ENCODE results near the gene PLA2G10.
A peak's percentile ranks its signal among the peaks of the same experiment; 100 is the strongest.
"Not testable (repeated sequence)": the region's sequence is repeated elsewhere in the genome, so short reads cannot be mapped to it uniquely, and the experiment has no call there.

Gene PLA2G10

DNA sequence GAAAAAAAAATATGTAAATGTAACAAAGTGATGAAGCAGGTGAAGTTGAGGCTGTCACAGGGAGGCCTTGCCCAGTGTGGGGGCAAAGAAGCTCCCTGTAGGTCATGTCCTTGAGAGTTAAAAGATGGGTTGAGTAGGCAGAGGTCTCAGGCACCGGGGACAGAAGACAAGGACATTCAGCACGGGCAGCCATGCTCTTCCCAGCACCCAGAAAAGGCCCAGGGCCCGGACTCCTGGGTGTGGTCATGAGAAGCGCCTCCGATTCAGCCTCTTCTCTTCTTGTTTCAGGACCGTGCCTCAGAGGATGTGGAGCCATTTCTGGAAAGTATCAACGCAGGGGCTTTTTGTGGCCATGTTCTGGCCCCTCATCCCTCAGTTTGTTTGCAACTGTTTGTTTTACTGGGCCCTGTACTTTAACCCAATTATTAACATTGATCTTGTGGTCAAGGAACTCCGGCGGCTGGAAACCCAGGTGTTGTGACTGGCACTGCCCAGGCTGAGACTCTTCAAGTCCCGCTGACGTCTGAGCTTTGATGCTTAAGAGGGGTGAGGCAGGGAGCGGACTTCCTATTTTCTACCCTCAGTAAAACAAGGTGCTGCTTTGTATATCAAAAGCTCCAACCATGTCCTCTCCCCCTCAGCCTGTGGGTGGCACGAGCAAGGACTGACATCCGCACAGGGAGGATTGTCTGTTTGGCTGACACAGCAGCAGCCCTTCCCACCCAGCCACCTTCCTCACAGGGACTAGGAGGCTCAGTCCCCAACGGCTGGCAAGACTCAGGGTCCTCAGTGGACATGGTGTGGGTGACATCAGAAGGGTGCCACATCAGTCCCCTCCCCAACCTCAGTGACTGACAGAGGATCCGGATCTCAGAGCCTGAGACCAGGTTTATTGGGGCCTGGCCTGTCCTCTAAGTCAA, 26.5 kb downstream of the PLA2G10 start:
- DNase-seq (ENCODE audit: low read depth) = no peak

DNA sequence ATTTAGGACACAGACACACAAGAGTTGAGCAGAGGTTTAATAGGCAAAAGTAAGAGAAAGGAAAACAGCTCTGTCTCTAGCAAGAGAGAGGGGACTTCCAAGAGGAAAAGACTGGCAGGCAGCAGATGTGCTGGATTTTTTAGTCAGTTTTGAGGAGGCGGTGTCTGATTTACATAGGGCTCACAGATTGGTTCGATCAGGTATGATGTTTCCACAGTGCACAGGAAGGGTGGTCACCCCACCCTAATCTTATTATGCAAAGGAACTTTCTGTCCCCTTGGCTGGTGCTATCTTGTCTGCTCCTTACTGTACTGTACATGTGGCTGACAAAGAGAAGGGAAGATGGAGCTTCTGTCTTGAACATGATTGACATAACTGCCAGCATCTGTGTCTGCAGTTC, 36.0 kb downstream of the PLA2G10 start:
- DNase-seq (ENCODE audit: low read depth) = no peak

DNA sequence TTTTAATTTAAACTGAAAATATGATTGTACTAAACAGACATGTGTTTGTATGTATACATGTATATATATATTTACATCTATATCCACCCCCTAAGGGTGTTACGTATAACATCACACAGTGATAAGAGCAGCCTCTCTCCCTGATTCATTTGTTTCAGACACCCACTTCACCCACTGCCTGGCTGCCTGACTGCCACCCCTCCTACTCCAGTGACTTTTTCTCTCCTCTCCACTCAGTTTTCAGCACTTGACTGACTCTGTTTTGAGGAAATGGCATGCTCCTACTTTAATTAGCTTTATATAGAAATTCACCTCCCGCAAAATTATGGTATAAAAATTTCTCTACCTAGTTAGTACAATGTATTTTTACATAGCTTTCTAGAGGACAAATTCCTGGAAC, 41.4 kb downstream of the PLA2G10 start:
- DNase-seq (ENCODE audit: low read depth) = no peak

- DNase-seq (ENCODE audit: low read depth) = no peak
Measured at GRCh38 chr16:14650629-14651028, 43.5 kb downstream of the PLA2G10 start.

- DNase-seq (ENCODE audit: low read depth) = no peak
Measured at GRCh38 chr16:14649816-14650215, 44.3 kb downstream of the PLA2G10 start.

- no peak for DNase-seq (ENCODE audit: low read depth)
Measured at GRCh38 chr16:14641926-14642325, 52.2 kb downstream of the PLA2G10 start.

GRCh38 chr16:14641206-14641605, 52.9 kb downstream of the PLA2G10 start:
- DNase-seq (ENCODE audit: low read depth) = no peak

DNA sequence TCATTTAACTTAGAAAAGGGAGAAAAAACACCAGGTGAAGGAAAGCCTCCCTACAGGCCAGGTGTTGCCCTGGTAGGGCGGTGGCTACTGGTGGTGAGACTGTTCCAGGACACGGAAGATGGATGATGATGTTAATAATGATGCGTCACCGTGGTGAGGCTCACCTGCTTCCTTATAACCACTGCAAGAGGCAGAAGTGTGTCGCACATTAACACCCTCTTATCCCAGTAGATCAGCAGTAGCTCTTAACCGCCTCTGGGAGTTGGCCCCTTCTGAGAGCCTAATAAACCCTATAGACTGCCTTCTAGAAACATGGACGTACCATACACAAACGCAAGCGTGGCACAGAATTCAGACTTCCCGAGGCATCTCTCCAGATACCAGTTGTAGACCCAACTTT, 53.6 kb downstream of the PLA2G10 start:
- no peak for DNase-seq (ENCODE audit: low read depth)

DNA sequence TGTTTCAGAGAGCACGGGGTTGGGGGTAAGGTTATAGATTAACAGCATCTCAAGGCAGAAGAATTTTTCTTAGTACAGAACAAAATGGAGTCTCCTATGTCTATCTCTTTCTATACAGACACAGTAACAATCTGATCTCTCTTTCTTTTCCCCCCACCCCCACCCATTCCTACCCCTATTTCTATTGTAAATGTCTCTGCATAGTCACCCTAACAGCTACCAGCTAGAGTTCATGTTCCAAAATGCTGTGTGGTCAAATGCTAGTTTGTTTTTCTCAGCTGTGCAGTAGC, 57.2 kb downstream of the PLA2G10 start:
- DNase-seq (ENCODE audit: low read depth) = not testable (repeated sequence)

- DNase-seq (ENCODE audit: low read depth) = not testable (repeated sequence)
Measured at GRCh38 chr16:14636179-14636950, 57.7 kb downstream of the PLA2G10 start.

DNA sequence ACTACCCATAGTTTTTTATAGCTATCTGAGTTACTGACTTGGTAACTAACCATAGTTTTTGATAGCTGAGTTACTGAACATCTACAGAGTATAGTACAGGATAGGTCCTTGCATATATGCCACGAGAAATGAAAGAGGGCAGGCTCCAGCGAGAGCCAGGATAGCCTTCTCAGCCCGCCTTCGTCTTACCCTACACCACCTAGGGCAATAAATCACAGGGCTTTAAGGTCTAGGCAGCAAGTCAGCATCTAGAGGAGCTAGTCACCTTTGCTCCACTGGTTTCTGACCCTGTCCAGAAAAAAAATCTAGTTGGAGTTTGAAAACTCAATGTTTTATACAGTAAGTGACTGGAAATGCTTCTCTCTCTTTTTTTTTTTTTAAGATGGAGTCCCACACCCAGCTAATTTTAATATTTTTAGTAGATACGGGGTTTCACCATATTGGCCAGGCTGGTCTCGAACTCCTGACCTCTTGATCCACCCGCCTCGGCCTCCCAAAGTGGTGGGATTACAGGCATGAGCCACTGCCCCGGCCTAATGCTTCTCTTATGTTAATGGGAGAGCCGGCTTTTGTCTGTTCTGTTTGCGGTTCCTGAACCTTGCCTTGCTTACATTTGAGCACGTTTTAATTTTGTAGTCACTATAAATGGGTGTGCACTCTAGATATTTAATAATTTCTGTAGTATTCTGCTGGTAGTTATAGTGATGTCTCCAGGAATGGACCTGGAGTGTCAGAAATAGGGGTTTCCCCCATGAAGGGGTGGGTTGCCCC, 58.5 kb downstream of the PLA2G10 start:
- no peak for DNase-seq (ENCODE audit: low read depth)

DNA sequence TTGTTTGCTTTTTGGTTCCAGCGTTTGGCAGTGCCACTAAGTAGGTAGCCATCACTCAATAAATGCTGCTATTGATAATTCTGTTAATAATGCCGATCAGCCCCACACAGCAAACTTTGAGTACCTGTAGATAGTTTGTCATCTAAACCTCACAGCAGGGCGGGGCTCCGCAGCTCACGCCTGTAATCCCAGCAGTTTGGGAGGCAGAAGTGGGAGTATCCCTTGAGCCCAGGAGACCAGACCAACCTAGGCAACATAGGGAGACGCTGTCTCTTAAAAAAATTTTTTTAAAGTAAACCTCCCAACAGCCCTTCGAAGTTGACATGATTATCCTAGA, 59.8 kb downstream of the PLA2G10 start:
- DNase-seq (ENCODE audit: low read depth) = no peak

- DNase-seq (ENCODE audit: low read depth) = peak; percentile 99
Measured at GRCh38 chr16:14632693-14633569, 61.2 kb downstream of the PLA2G10 start, which contains the start of gene BFAR. BFAR (plus strand) TSS chr16:14632951; CDS start chr16:14644347, 11,396 bp downstream.

- not testable (repeated sequence) for DNase-seq (ENCODE audit: low read depth)
Measured at GRCh38 chr16:14630620-14631330, 63.3 kb downstream of the PLA2G10 start.

GRCh38 chr16:14629919-14630619, 64.0 kb downstream of the PLA2G10 start, which contains the start of gene PARN:
PARN (minus strand) TSS chr16:14630260; CDS start chr16:14630125, 135 bp downstream.
- DNase-seq (ENCODE audit: low read depth) = peak; percentile 97

GRCh38 chr16:14629612-14629918, 64.5 kb downstream of the PLA2G10 start:
- DNase-seq (ENCODE audit: low read depth) = no peak

GRCh38 chr16:14628806-14629611, 65.1 kb downstream of the PLA2G10 start:
- no peak for DNase-seq (ENCODE audit: low read depth)

DNA sequence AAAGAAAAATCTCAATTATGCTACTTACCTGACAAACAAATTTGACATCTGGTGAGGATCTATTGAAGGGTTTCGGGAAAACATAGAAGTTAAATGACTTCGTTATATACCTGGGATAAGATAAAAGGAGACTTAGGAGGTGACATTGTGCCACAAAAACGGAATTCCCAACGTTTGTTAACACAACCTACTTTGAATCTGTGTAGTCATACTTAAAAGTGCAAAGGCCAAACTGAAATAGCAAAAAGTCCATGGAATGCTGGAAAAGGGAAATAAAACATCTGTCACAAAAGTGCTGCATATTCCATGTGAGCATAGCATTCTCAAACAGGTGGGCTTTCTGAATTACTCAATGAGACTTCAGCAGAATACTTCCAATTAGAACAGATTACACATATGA, 67.0 kb downstream of the PLA2G10 start:
- DNase-seq (ENCODE audit: low read depth) = no peak
